B cell (primary cell): ENCODE results near the gene MSN. TPM values are rescaled to one million over a fixed set of nuclear protein-coding genes. Genes with fewer than 3 reads are reported as not detected.

Experiments
- ATAC-seq: fragments of 200-7000 bp; cut with Tn5 transposase; one replicate; pipeline ENCODE4 v1.10.0; 2021; ENCODE audit warnings: low read depth, mild to moderate bottlenecking, moderate number of reproducible peaks, moderate library complexity
- CTCF ChIA-PET: fragments of 350-600 bp; sonication (Branson Sonifier 250); formaldehyde crosslinking; loops from one replicate; lab custom pipeline; 2021; ENCODE audit warnings: antibody characterized with exemption, inconsistent platforms; lab: Charles Lee
- POLR2A ChIA-PET: fragments of 350-600 bp; sonication (Branson Sonifier 250); formaldehyde crosslinking; loops from one replicate; lab custom pipeline; 2021; ENCODE audit warnings: antibody characterized with exemption; lab: Charles Lee
- DNase-seq: peaks from one replicate; pipeline ENCODE4 v3.0.0; 2013
- H2AFZ ChIP-seq: 2 replicates; pipeline ENCODE4 v1.6.1; 2012; ENCODE audit warnings: mild to moderate bottlenecking, low read depth, low read length; ENCODE audit not compliant: insufficient read depth, poor library complexity, severe bottlenecking
- H3K27ac ChIP-seq, 2 donors: 1 replicate in 1 of 2; 2 replicates in 1 of 2; pipeline ENCODE4 v1.5.1; 2012 to 2013; ENCODE audit warnings: low read length in 2 of 2, mild to moderate bottlenecking in 2 of 2, moderate library complexity in 1 of 2
- H3K27me3 ChIP-seq, 4 experiments: fragments of 200-600 bp in 1 of 4; sonication (generic) in 1 of 4; replicated peaks in 1 of 4; 1 replicate in 2 of 4; 2 replicates in 2 of 4; pipeline versions ENCODE4 v1.6.1 to v1.7.0; 2013 to 2016; ENCODE audit warnings: low read length in 3 of 4, mild to moderate bottlenecking in 2 of 4, mixed read lengths in 1 of 4, moderate library complexity in 1 of 4; ENCODE audit not compliant: insufficient read depth in 4 of 4, control insufficient read depth in 3 of 4; ENCODE audit errors: control extremely low read depth in 1 of 4
- H3K36me3 ChIP-seq, 2 experiments: replicated peaks in 1 of 2; 1 replicate in 1 of 2; 2 replicates in 1 of 2; pipeline versions ENCODE4 v1.6.1 to v1.7.1; 2013; ENCODE audit warnings: low read length in 1 of 2; ENCODE audit not compliant: insufficient read depth in 2 of 2, control insufficient read depth in 1 of 2; ENCODE audit errors: control extremely low read depth in 1 of 2, extremely low read depth in 1 of 2
- H3K4me1 ChIP-seq, 2 donors: fragments of 200-600 bp in 1 of 2; sonication (generic) in 1 of 2; 1 replicate in 1 of 2; 2 replicates in 1 of 2; pipeline versions ENCODE4 v1.5.1 to v1.6.1; 2013 to 2017; ENCODE audit warnings: low read length in 2 of 2; ENCODE audit not compliant: control insufficient read depth in 2 of 2, insufficient read depth in 2 of 2
- H3K4me2 ChIP-seq: replicated peaks from 2 replicates; pipeline ENCODE3; 2012; ENCODE audit warnings: mild to moderate bottlenecking, low read depth, low read length; ENCODE audit not compliant: poor library complexity, severe bottlenecking
- H3K4me3 ChIP-seq, 5 experiments: fragments of 200-600 bp in 1 of 5; sonication (generic) in 1 of 5; 1 replicate in 3 of 5; 2 replicates in 2 of 5; pipeline versions ENCODE4 v1.5.1 to v1.7.0; 2011 to 2016; ENCODE audit warnings: low read length in 4 of 5, mild to moderate bottlenecking in 4 of 5, low read depth in 2 of 5, control low read depth in 1 of 5, moderate library complexity in 1 of 5; ENCODE audit not compliant: insufficient read depth in 1 of 5; ENCODE audit errors: control extremely low read depth in 1 of 5, extremely low read depth in 1 of 5
- H3K79me2 ChIP-seq: fragments of 200-600 bp; sonication (generic); one replicate; pipeline ENCODE4 v1.6.0; 2016; ENCODE audit warnings: low read length; ENCODE audit not compliant: control insufficient read depth, insufficient read depth
- H3K9ac ChIP-seq: fragments of 200-600 bp; sonication (generic); 2 replicates; pipeline ENCODE4 v1.6.1; 2017; ENCODE audit warnings: mild to moderate bottlenecking, low read length, moderate library complexity
- H3K9me3 ChIP-seq, 3 donors: one replicate each; pipeline versions ENCODE4 v1.6.1 to v1.7.1; 2013; ENCODE audit warnings: low read length in 2 of 3; ENCODE audit not compliant: control insufficient read depth in 2 of 3, insufficient read depth in 1 of 3; ENCODE audit errors: control extremely low read depth in 1 of 3
- H4K20me1 ChIP-seq: 2 replicates; pipeline ENCODE4 v1.6.0; 2012; ENCODE audit warnings: mild to moderate bottlenecking, low read length; ENCODE audit not compliant: insufficient read depth, control insufficient read depth, poor library complexity, severe bottlenecking
- H3K27ac Mint-ChIP-seq: one replicate; pipeline ENCODE4 v1.8.0; 2021; ENCODE audit warnings: mixed read lengths
- H3K27me3 Mint-ChIP-seq: one replicate; pipeline ENCODE4 v1.8.0; 2021; ENCODE audit warnings: mixed read lengths
- H3K4me1 Mint-ChIP-seq: one replicate; pipeline ENCODE4 v1.8.0; 2021; ENCODE audit warnings: mixed read lengths
- H3K4me3 Mint-ChIP-seq: one replicate; pipeline ENCODE4 v1.8.0; 2021; ENCODE audit warnings: mixed read lengths
- H3K9me3 Mint-ChIP-seq: one replicate; pipeline ENCODE4 v1.8.0; 2022; ENCODE audit warnings: mixed read lengths; ENCODE audit not compliant: insufficient read depth
- EZH2 ChIP-seq: IDR thresholded peaks from 2 replicates; pipeline ENCODE4 v1.6.1; 2012; ENCODE audit warnings: borderline replicate concordance, low read depth, mild to moderate bottlenecking, moderate library complexity, low read length; ENCODE audit not compliant: insufficient read depth, poor library complexity, severe bottlenecking
- WGBS: methylation state at CpG from one replicate; pipeline ENCODE4 v1.1.5; 2013; ENCODE audit warnings: missing lambda C conversion rate; ENCODE audit not compliant: insufficient coverage; 5-methylcytosine and 5-hydroxymethylcytosine counted together
- intact Hi-C: fragments of 100-400 bp; cut with micrococcal nuclease; formaldehyde crosslinking; loops from one replicate; pipeline ENCODE4 v1.10.0; 2022
- polyA plus RNA-seq: library from polyadenylated mRNA; depleted of rRNA; stranded (reverse); fragments of >200 nt; gene quantifications from 2 replicates; pipeline ENCODE4 v1.2.3, GENCODE V29; 2012
- total RNA-seq, 2 donors: library from RNA; stranded (reverse); fragments of 120-200 nt in 1 of 2; gene quantifications; 1 replicate in 1 of 2; 2 replicates in 1 of 2; pipeline versions ENCODE4 v1.2.3 to v1.2.4, GENCODE V29; 2013 to 2022
- TF ChIP-seq, protein P1 (sequence below): fragments of 200-600 bp; IDR thresholded peaks from one replicate; pipeline ENCODE4 v1.8.0; 2022; ENCODE audit warnings: antibody characterized with exemption, mild to moderate bottlenecking

MSN gene
- total and polyA plus RNA-seq, 2 donors (not counting 1 experiment from before 2014, with no cell fraction given): 181 to 414 TPM

DNA sequence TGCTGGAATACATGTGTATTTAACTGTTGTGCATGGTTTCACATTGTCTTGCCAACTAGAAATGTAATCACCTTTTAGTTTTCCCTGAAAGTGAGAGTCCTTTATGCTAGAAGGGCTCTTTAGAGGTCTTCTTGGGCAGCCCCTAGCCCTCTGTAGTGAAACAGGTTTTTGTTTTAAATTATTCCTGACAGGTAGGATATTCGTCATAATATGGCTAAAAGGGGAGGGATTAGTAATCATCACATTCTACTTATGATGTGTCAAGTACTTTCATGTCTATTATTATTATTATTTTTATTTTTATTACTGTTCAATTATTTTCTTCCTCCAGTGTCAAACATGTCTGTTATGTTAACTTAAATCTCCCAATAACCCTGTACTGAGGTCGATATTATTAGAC is 35.5 kb downstream of the MSN start:
- Histone ChIP-seq H3K27ac (peak overlapping the region; percentile 18 to 88), H2AFZ (no peak overlapping the region), H3K4me3 (no peak overlapping the region), H3K9ac (no peak overlapping the region), H4K20me1 (peaks cover 14% of the 10 kb centered on the region), H3K9me3 (no peaks in the 10 kb centered on the region), H3K27me3 (no peaks in the 10 kb centered on the region), H3K36me3 (peaks cover 4 to 24% of the 10 kb centered on the region in 2 experiments), H3K79me2 (peaks cover 84% of the 10 kb centered on the region), H3K4me1 (peaks cover 89 to 94% of the 10 kb centered on the region in 2 donors), H3K4me2 (peak overlapping the region; percentile 50)
- H3K27ac Mint-ChIP-seq: peak overlapping the region; percentile 63
- no peaks in the 10 kb centered on the region for H3K27me3 Mint-ChIP-seq
- no peaks in the 10 kb centered on the region for H3K9me3 Mint-ChIP-seq
- ChIA-PET CTCF (interaction anchor here (1.0 kb wide), 1 partner anchor 26 kb away, joined by 3 read pairs; no protein-coding TSS in a partner anchor), POLR2A (no interaction called here)
- WGBS: no CpG with 5 or more reads among the region's 2 CpGs
- intact Hi-C loops: no loop called here
- no peak for ATAC-seq
- H3K4me3 Mint-ChIP-seq: no peak overlapping the region
- H3K4me1 Mint-ChIP-seq: peaks cover 84% of the 10 kb centered on the region
- DNase-seq: no peak
- TF ChIP-seq, protein P1, sequence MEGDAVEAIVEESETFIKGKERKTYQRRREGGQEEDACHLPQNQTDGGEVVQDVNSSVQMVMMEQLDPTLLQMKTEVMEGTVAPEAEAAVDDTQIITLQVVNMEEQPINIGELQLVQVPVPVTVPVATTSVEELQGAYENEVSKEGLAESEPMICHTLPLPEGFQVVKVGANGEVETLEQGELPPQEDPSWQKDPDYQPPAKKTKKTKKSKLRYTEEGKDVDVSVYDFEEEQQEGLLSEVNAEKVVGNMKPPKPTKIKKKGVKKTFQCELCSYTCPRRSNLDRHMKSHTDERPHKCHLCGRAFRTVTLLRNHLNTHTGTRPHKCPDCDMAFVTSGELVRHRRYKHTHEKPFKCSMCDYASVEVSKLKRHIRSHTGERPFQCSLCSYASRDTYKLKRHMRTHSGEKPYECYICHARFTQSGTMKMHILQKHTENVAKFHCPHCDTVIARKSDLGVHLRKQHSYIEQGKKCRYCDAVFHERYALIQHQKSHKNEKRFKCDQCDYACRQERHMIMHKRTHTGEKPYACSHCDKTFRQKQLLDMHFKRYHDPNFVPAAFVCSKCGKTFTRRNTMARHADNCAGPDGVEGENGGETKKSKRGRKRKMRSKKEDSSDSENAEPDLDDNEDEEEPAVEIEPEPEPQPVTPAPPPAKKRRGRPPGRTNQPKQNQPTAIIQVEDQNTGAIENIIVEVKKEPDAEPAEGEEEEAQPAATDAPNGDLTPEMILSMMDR: no peak
- TF ChIP-seq EZH2: no peak

DNA sequence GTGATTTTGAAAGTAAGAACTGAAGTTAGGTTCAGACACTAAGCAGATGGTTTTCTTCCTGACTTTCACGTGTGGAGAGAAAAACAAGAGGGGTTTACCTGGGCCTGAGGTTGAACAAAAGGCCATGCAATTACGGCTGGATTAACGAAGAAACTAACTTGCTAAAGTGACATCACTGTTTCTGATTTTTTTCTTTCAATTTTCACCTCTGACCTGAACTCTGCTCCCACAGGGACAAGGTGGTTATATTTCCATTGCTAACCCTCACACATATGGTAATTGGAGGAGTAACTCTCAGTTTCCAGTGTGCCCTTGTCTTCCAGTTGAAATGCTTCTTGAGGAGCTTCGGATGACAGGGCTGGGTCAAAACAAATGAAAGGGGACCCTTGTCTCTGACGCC is 38.0 kb downstream of the MSN start:
- DNase-seq (no peak), ATAC-seq (no peak)
- peaks cover 4 to 26% of the 10 kb centered on the region in 2 experiments for H3K36me3 ChIP-seq
- H3K9ac ChIP-seq: peak overlapping the region; percentile 18
- peaks cover 14% of the 10 kb centered on the region for H4K20me1 ChIP-seq
- H3K27ac ChIP-seq: peak overlapping the region; percentile 56 to 88
- WGBS: 74% methylated on average over 2 of the region's 5 CpGs
- H3K79me2 ChIP-seq: peaks cover 94% of the 10 kb centered on the region
- peak overlapping the region; percentile 81 for H3K4me3 Mint-ChIP-seq
- ChIA-PET POLR2A (interaction anchor here (1.7 kb wide), 1 partner anchor 7 kb away, joined by 6 read pairs; no protein-coding TSS in a partner anchor), CTCF (no interaction called here)
- intact Hi-C loops: no loop called here
- no peak overlapping the region for H3K4me3 ChIP-seq
- peak overlapping the region; percentile 34 for H3K4me2 ChIP-seq
- H3K4me1 Mint-ChIP-seq: peaks cover 74% of the 10 kb centered on the region
- H2AFZ ChIP-seq: no peak overlapping the region
- H3K4me1 ChIP-seq: peaks cover 66 to 70% of the 10 kb centered on the region in 2 donors
- peak overlapping the region; percentile 89 for H3K27ac Mint-ChIP-seq
- no peaks in the 10 kb centered on the region for H3K27me3 ChIP-seq
- TF ChIP-seq, protein P1: no peak
- TF ChIP-seq EZH2: no peak
- no peaks in the 10 kb centered on the region for H3K9me3 ChIP-seq
- no peaks in the 10 kb centered on the region for H3K9me3 Mint-ChIP-seq
- no peaks in the 10 kb centered on the region for H3K27me3 Mint-ChIP-seq
